HEK293T (cell line): Measurements from ENCODE around the gene FBXL22.

Source experiments
- BHLHE40 ChIP-seq: fragments of 450-650 bp; IDR thresholded peaks from 2 replicates; pipeline ENCODE4 v1.6.1; 2016; ENCODE audit warnings: mild to moderate bottlenecking, moderate library complexity, borderline replicate concordance
- FOXA1 ChIP-seq: fragments of 450-650 bp; IDR thresholded peaks from 2 replicates; pipeline ENCODE4 v1.6.1; 2016; ENCODE audit warnings: mild to moderate bottlenecking
- FOXM1 ChIP-seq: fragments of 450-650 bp; IDR thresholded peaks from 2 replicates; pipeline ENCODE4 v1.6.1; 2017; ENCODE audit warnings: mild to moderate bottlenecking, borderline replicate concordance
- LEF1 ChIP-seq: fragments of 450-650 bp; IDR thresholded peaks from 2 replicates; pipeline ENCODE4 v1.6.1; 2017; ENCODE audit warnings: mild to moderate bottlenecking, borderline replicate concordance
- SP1 ChIP-seq: fragments of 450-650 bp; IDR thresholded peaks from 2 replicates; pipeline ENCODE4 v1.6.1; 2017
- SUZ12 ChIP-seq: fragments of 450-650 bp; IDR thresholded peaks from 2 replicates; pipeline ENCODE4 v1.6.1; 2016; ENCODE audit warnings: mild to moderate bottlenecking
- TARDBP ChIP-seq: fragments of 450-650 bp; IDR thresholded peaks from 2 replicates; pipeline ENCODE4 v1.6.1; 2016

GRCh38 chr15:63636518-63637061 is 39.4 kb downstream of the FBXL22 start:
- TF ChIP-seq BHLHE40, result no peak
- TF ChIP-seq SP1, result no peak
- TF ChIP-seq SUZ12, result no peak
- no peak for TF ChIP-seq TARDBP
- no peak for TF ChIP-seq FOXM1
- TF ChIP-seq FOXA1, result no peak
- TF ChIP-seq LEF1, result no peak
